Metanephros (tissue), 2 donors: Measurements from ENCODE around the gene SCIN. TPM values are rescaled to one million over a fixed set of nuclear protein-coding genes. Genes with fewer than 3 reads are reported as not detected.

Experiments
- small RNA-seq: library from RNA; depleted of rRNA; stranded (forward); fragments of <200 nt; gene quantifications from one replicate; pipeline ENCODE3, GENCODE V24; 2014; ENCODE audit warnings: low replicate concordance
- total RNA-seq: library from RNA; depleted of rRNA; stranded (reverse); fragments of >200 nt; gene quantifications from one replicate; pipeline ENCODE4 v1.2.3, GENCODE V29; 2014

Gene SCIN
- total RNA-seq = 110 TPM

DNA sequence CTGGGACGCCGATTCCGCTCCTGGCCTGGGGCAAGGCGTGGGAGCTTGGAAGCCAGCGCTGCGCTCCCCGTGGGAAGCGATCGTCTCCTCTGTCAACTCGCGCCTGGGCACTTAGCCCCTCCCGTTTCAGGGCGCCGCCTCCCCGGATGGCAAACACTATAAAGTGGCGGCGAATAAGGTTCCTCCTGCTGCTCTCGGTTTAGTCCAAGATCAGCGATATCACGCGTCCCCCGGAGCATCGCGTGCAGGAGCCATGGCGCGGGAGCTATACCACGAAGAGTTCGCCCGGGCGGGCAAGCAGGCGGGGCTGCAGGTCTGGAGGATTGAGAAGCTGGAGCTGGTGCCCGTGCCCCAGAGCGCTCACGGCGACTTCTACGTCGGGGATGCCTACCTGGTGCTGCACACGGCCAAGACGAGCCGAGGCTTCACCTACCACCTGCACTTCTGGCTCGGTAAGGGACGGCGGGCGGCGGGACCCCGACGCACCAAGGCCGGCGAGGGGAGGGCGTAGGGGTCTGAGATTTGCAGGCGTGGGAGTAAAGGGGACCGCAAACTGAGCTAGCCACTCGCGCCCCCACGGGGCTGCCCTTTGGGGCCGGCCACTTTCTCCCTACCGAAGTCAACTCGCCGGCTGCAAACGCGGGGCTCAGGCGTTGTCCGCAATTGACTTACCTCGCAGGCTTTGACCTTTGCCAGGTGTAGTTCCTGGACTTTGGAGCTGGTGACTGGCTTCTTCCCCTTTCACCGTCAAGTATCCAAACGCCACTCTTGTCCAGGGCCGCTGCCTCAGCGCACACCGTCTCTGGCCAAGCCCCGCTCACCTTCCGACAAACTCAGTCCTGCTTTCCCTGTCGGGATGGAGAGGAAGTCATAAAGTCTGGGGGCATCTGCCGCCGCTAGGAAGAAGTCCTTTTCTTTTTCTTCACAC is at the start of gene SCIN:
SCIN (plus strand) TSS at position 187 of the 928 bp plus-strand sequence; CDS start at position 254, 67 bp downstream.

GRCh38 chr7:12686891-12687717 is 116.6 kb downstream of the SCIN start, which contains the start of gene ARL4A:
Gene ARL4A (plus strand): TSS chr7:12687633. CDS start chr7:12688255, 622 bp downstream.

Small RNA genes within 50 kb of the gene (small RNA-seq; reads per million reads assigned to genes)
- gene RF00264 = not detected

Other genes starting within 250 kb of the SCIN start
- 3.1 TPM for gene VWDE, start 166.9 kb upstream of the SCIN start, total RNA-seq
- gene ARL4A, start 116.9 kb downstream of the SCIN start, total RNA-seq = 27.9 TPM